Globus pallidus (tissue), 1 donor: ENCODE measurements around the gene SBF2.

Source experiments
- DNase-seq: peaks from one replicate; pipeline ENCODE4 v3.0.0-alpha.2; 2015; ENCODE audit warnings: low spot score

Gene SBF2

DNA sequence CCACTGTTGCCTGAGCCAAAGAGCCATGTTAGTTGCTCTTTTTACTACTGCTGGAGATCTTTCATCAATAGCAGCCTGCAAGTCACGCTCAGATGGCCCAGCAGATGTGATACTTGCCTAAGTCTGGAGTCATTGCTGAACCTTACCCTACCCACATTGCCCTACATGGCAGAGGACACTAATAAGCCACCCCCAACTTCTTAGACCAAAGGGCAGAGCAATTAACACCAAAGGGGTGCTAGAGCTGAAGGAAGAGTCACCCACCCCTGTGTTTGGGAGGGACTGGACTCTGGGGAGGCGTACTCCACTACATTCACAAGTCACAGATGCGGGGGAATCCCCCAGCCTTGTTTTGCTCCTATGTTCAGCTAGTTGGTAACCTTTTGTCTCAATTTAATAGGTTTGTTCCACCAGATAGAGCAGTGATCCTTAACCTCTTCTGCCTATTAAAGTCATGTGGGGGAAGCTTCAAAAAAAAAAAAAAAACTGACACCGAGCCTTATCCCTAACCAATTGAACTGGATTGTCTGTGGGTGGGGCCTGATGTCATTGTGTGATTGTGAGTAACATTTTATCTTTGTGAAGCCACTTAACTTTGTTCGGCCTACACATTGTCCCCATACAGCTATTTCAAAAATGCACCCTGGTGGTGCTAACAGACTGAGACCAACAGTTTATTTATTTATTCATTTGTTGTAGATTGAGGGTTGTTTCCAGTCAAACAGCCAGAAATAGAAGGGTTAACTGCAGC, 23.9 kb upstream of the SBF2 start:
- DNase-seq, result no peak

DNA sequence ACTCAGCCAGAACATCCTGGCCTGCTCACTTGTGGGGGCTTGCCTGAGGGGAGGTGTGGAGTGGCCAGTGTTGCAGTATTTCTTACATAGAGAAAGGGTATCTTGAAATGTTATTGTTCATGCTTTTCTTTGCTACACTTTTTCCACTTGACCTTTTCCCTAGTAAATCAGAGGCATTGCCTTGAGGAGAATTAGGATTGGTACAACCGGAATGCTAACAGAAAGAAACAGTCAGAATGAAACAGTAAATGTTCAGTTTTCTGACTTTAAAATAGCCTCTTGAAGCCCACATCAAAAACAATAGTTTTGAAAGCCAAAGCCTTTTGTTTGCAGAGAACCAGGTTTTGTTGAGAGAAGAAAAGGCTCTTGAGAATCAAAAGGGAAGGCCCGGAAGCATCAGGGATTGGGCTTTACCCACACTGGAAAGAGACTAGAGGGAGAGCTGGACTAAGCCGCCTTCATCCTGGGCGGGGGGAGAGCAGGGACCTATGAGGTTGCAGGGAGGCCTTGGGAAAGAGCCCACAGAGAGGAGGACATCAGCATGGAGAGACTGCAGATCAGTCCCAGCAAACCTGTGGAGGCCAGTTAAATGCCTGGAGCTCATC, 23.2 kb upstream of the SBF2 start:
- peak; percentile 16 for DNase-seq

GRCh38 chr11:10315083-10315482, 21.1 kb upstream of the SBF2 start:
- no peak for DNase-seq

DNA sequence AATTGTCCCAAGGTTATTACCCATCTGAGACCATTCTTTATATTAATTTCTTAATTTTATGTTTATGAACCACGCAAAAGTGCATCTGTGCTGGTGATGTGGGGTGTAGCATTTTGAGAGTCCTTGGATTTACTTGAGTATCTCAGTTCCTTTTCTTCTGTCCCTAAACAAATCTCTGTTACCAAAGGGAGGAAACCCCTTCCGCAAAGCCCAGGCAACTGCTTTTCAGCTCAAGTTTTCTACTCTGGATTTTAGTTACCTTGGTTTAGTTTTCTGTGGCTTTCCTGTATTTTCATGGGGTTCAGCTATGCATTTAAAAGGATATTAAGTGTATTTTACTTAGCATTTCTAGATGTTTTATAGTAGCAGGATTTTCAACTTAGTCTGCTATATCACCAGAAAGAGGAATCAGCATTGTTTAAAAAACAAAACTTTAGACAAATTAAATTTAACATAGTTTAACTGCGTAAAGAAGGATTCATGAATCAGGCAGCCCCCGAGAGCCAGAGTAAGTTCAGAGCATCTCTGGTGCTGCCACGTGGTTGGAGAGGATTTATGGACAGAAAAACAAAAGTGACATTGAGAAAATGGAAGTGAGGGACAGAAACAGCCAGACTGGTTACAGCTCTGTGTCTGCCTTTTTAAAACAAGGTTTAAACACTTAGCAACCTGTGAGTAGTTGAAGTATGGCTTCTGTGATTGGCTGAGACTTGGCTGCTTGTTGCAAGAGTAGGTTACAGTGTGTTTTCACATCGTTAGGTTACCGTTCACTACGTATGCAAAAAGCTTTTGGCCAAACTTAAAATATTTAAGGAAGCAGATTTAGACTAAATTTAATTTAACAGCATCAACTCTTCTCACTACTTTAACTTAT, 20.4 kb upstream of the SBF2 start:
- peak; percentile 42 for DNase-seq

- DNase-seq, result no peak
Observed at GRCh38 chr11:10311802-10312201, 17.8 kb upstream of the SBF2 start.

- no peak for DNase-seq
Observed at GRCh38 chr11:10310301-10310841, 16.4 kb upstream of the SBF2 start.

GRCh38 chr11:10309163-10310093, 15.4 kb upstream of the SBF2 start:
- DNase-seq, result peak; percentile 72

GRCh38 chr11:10308201-10308954, 14.4 kb upstream of the SBF2 start:
- DNase-seq, result no peak

- peak; percentile 82 for DNase-seq
Observed at GRCh38 chr11:10307400-10308200, 13.6 kb upstream of the SBF2 start.

DNA sequence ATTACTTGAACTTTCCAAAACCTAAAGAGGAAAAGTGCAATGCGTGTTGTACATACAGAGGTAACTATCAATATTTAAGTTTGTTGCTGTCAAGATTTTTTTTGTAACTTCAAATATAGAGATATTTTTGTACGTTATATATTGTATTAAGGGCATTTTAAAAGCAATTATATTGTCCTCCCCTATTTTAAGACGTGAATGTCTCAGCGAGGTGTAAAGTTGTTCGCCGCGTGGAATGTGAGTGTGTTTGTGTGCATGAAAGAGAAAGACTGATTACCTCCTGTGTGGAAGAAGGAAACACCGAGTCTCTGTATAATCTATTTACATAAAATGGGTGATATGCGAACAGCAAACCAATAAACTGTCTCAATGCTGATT, 13.0 kb upstream of the SBF2 start:
- no peak for DNase-seq

GRCh38 chr11:10305964-10306918, 12.2 kb upstream of the SBF2 start:
- DNase-seq, result peak; percentile 23

DNA sequence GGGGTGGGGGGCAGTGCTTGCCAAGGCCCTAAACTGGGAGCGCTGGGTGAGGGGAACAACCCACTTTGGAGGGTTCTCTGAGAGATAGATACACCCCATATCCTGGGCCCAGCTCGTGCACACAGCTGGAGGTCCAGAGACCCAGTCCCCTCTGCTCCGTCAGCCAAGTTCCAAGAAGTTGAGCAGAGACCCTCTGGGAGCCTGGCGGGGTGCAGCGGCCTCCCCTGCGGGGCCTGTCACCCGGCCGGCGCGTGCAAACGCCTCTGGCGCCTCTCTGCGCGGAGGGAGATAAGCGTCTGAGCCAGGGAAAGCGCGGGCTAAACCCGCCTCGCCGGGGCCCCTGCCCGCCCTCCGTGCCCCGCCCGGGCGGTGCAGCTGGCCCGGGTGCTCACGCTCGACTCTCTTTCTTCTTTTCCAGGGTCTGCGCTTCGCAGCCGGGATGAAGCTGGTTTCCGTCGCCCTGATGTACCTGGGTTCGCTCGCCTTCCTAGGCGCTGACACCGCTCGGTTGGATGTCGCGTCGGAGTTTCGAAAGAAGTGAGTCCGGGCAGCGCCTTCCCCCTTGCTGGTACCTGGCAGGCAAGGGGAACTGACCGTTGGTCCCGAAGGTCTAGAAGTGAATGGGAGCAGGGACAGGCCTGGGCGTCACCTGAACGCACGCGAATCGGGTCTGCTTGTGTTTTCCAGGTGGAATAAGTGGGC, 11.4 kb upstream of the SBF2 start:
- DNase-seq, result no peak

DNA sequence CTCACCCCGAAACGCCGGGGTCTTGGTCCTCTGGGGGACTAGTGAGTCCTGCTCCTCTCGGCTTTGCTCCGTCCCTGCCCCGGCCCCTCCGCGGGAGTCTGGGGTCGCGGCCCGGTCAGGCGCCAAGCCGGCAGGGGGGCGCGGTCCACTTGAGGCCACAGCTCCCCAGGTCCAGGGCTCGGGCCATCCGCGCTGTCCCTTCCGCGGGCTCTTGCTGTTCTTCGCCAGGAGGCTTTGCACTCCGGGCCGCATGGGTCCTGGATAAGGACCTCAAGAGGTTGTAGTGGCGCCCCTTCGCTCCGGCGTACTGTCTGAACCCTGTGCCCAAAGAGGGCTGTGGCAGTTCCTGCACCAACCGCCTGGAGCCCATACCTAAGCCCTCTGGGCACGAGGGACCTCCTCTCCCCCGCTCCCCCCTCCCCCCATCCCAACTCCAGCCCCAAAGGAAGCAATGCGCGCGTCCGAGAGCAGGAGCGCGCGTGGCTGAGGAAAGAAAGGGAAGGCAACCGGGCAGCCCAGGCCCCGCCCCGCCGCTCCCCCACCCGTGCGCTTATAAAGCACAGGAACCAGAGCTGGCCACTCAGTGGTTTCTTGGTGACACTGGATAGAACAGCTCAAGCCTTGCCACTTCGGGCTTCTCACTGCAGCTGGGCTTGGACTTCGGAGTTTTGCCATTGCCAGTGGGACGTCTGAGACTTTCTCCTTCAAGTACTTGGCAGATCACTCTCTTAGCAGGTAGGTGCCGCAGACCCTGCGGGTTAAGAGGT, 10.7 kb upstream of the SBF2 start, which contains the start of gene ADM:
ADM (plus strand) TSS at position 579 of the 767 bp plus-strand sequence. CDS start 628 bp downstream, outside the sequence.
- DNase-seq, result peak; percentile 76

- peak; percentile 14 for DNase-seq
Observed at GRCh38 chr11:10303558-10304363, 9.7 kb upstream of the SBF2 start.

DNA sequence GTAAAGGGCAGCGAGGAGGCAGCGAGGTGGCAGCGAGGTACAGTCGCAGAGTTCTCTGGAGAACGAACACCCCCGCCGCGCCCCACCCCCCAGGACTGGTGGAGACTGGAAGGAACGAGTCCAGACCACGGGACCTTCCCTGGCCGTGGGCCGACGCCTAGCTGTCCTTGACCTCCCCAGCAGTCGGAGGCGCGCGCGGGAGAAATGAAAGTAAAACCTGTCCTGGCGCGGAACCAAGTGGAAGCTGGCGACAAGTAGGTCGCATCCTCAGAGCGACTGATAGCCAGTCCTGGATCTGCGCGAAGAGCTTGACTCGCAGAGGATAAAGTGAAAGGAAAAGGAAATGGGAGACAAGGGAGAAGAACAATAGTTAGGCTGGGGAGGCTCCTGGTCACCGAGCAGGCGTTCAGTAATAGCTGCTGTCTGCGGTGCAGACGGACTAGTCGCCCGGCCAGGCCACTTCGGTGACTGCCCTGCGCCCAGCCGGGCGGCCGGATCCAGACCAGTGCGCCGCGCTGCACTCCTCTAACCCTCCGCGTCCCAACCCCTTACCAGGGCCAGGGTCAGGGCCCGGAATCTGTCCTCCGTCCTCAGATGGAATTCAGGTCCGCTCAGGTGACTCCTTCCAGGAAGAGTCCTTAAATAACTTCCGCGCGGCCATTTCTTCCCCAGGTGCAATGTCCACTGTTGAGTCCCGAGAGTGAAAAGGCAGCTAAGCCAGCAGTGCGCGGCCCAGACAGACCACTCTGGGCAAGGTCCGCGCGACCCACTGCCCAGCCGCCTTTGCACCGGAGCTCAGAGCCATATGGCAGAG, 8.9 kb upstream of the SBF2 start:
- DNase-seq, result peak; percentile 59
